NCI-H2196 treated with DMSO at 0.1 percent for 48 hours (cell line): ENCODE measurements around the gene CTU1.
"Not testable (repeated sequence)": the region's sequence is repeated elsewhere in the genome, so short reads cannot be mapped to it uniquely, and the experiment has no call there.

Experiments
- DNase-seq: peaks from one replicate; lab custom pipeline; 2025; ENCODE audit not compliant: unreplicated experiment; lab: John Stamatoyannopoulos, UW

The CTU1 gene

GRCh38 chr19:51108066-51108804 is at the start of gene CTU1:
Gene CTU1 (minus strand): TSS chr19:51108409. CDS start chr19:51104569, 3,840 bp downstream.
- DNase-seq: peak; percentile 97

GRCh38 chr19:51157265-51157664 is 49.1 kb upstream of the CTU1 start:
- no peak for DNase-seq

- no peak for DNase-seq
Observed at GRCh38 chr19:51156710-51157109, 48.5 kb upstream of the CTU1 start.

GRCh38 chr19:51150627-51151026 is 42.4 kb upstream of the CTU1 start:
- DNase-seq: no peak

- no peak for DNase-seq
Observed at GRCh38 chr19:51148580-51148979, 40.4 kb upstream of the CTU1 start.

- DNase-seq: no peak
Observed at GRCh38 chr19:51147663-51148062, 39.5 kb upstream of the CTU1 start.

GRCh38 chr19:51146751-51147150 is 38.5 kb upstream of the CTU1 start:
- DNase-seq: no peak

- no peak for DNase-seq
Observed at GRCh38 chr19:51145916-51146493, 37.8 kb upstream of the CTU1 start.

- DNase-seq: no peak
Observed at GRCh38 chr19:51144482-51145045, 36.4 kb upstream of the CTU1 start.

- no peak for DNase-seq
Observed at GRCh38 chr19:51143486-51143885, 35.3 kb upstream of the CTU1 start.

- not testable (repeated sequence) for DNase-seq
Observed at GRCh38 chr19:51142809-51143475, 34.7 kb upstream of the CTU1 start.

- DNase-seq: no peak
Observed at GRCh38 chr19:51142119-51142518, 33.9 kb upstream of the CTU1 start, which contains the start of gene SIGLEC7. Gene SIGLEC7 (plus strand): TSS chr19:51142301. CDS start chr19:51142370, 69 bp downstream.

GRCh38 chr19:51141181-51141580 is 33.0 kb upstream of the CTU1 start:
- no peak for DNase-seq

GRCh38 chr19:51140441-51140840 is 32.2 kb upstream of the CTU1 start:
- no peak for DNase-seq

GRCh38 chr19:51139299-51140014 is 31.2 kb upstream of the CTU1 start:
- no peak for DNase-seq

- no peak for DNase-seq
Observed at GRCh38 chr19:51138549-51138979, 30.4 kb upstream of the CTU1 start.

- no peak for DNase-seq
Observed at GRCh38 chr19:51137792-51138425, 29.7 kb upstream of the CTU1 start.

GRCh38 chr19:51136851-51137551 is 28.8 kb upstream of the CTU1 start:
- no peak for DNase-seq

GRCh38 chr19:51135986-51136762 is 28.0 kb upstream of the CTU1 start:
- DNase-seq: no peak
